ENCODE results near the gene ZNF682. TPM values are rescaled to one million over a fixed set of nuclear protein-coding genes. Genes with fewer than 3 reads are reported as not detected.
"Not testable (repeated sequence)": the region's sequence is repeated elsewhere in the genome, so short reads cannot be mapped to it uniquely, and the experiment has no call there.

The ZNF682 gene
- total RNA-seq, 1 donor from 2014 or later, result 26.2 TPM

- DNase-seq (ENCODE audit: low spot score), result no peak
These were observed 41.5 kb downstream of the ZNF682 start for GRCh38 chr19:19997656-19998268.

GRCh38 chr19:19966862-19967261 is 72.4 kb downstream of the ZNF682 start:
- no peak for DNase-seq (ENCODE audit: low spot score)

- not testable (repeated sequence) for DNase-seq (ENCODE audit: low spot score)
These were observed 73.2 kb downstream of the ZNF682 start for GRCh38 chr19:19966126-19966525.

GRCh38 chr19:19964416-19964815 is 74.9 kb downstream of the ZNF682 start:
- DNase-seq (ENCODE audit: low spot score), result no peak

GRCh38 chr19:19959151-19959799 is 80.0 kb downstream of the ZNF682 start:
- DNase-seq (ENCODE audit: low spot score), result peak; percentile 80

- not testable (repeated sequence) for DNase-seq (ENCODE audit: low spot score)
These were observed 81.5 kb downstream of the ZNF682 start for GRCh38 chr19:19957766-19958165.

- no peak for DNase-seq (ENCODE audit: low spot score)
These were observed 82.8 kb downstream of the ZNF682 start for GRCh38 chr19:19956434-19957075.

GRCh38 chr19:19955208-19955607 is 84.1 kb downstream of the ZNF682 start:
- no peak for DNase-seq (ENCODE audit: low spot score)

Other genes with a start within 250 kb of the ZNF682 start
- gene ZNF506, start 217.8 kb downstream of the ZNF682 start, total RNA-seq, result 57.1 TPM
- 27.5 TPM for gene ZNF253, start 173.6 kb downstream of the ZNF682 start, total RNA-seq
- gene ZNF93, start 138.6 kb downstream of the ZNF682 start, total RNA-seq, result 11.4 TPM
- gene ZNF90, start 38.5 kb upstream of the ZNF682 start, total RNA-seq, result 39.2 TPM
- gene ZNF486, start 127.7 kb upstream of the ZNF682 start, total RNA-seq, result 65.9 TPM